NB4 (cell line): ENCODE data around the gene RELB.

ENCODE experiments used
- POLR2A ChIP-seq: IDR thresholded peaks from 2 replicates; pipeline ENCODE4 v1.6.1; 2011; ENCODE audit warnings: mild to moderate bottlenecking; ENCODE audit not compliant: insufficient read length; ENCODE audit errors: extremely low read depth
- TF ChIP-seq, protein P1 (sequence below): IDR thresholded peaks from one replicate; pipeline ENCODE4 v1.5.1; 2012; ENCODE audit warnings: low read depth, low read length

- TF ChIP-seq, protein P1, sequence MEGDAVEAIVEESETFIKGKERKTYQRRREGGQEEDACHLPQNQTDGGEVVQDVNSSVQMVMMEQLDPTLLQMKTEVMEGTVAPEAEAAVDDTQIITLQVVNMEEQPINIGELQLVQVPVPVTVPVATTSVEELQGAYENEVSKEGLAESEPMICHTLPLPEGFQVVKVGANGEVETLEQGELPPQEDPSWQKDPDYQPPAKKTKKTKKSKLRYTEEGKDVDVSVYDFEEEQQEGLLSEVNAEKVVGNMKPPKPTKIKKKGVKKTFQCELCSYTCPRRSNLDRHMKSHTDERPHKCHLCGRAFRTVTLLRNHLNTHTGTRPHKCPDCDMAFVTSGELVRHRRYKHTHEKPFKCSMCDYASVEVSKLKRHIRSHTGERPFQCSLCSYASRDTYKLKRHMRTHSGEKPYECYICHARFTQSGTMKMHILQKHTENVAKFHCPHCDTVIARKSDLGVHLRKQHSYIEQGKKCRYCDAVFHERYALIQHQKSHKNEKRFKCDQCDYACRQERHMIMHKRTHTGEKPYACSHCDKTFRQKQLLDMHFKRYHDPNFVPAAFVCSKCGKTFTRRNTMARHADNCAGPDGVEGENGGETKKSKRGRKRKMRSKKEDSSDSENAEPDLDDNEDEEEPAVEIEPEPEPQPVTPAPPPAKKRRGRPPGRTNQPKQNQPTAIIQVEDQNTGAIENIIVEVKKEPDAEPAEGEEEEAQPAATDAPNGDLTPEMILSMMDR = no peak
- TF ChIP-seq POLR2A = no peak
These were observed 60.7 kb downstream of the RELB start for GRCh38 chr19:45061965-45062364.
